GM12878 (cell line): Measurements from ENCODE around the gene FAXC. TPM values are rescaled to one million over a fixed set of nuclear protein-coding genes. Genes with fewer than 3 reads are reported as not detected.

Source experiments
- ATAC-seq: fragments of 200-7000 bp; cut with Tn5 transposase; 3 replicates; pipeline ENCODE4 v1.9.1; 2020; ENCODE audit warnings: mild to moderate bottlenecking, moderate library complexity
- BruUV-seq: library from RNA; stranded (reverse); fragments of 400-500 nt; replicated peaks from 2 replicates; lab custom pipeline; 2021; lab: Mats Ljungman, UMichigan
- CTCF ChIA-PET: fragments of 300-600 bp; sonication (Branson Sonifier 250); formaldehyde crosslinking; extraction: SDS; loops from one replicate; lab custom pipeline; 2021; ENCODE audit warnings: inconsistent platforms; lab: Yijun Ruan, JAX
- POLR2A ChIA-PET: fragments of 350-600 bp; formaldehyde crosslinking; extraction: SDS; loops from one replicate; lab custom pipeline; 2021; ENCODE audit warnings: inconsistent platforms; lab: Charles Lee
- RAD21 ChIA-PET: fragments of 300-600 bp; sonication (Branson Sonifier 250); formaldehyde crosslinking; loops from one replicate; lab custom pipeline; 2023; ENCODE audit warnings: antibody characterized with exemption; ENCODE audit not compliant: unreplicated experiment; lab: Charles Lee
- SMC1A ChIA-PET: fragments of 300-600 bp; sonication (Branson Sonifier 250); formaldehyde crosslinking; loops from one replicate; lab custom pipeline; 2023; ENCODE audit not compliant: unreplicated experiment, uncharacterized antibody; lab: Charles Lee
- DNase-seq: peaks from one replicate; pipeline ENCODE4 v3.0.0-alpha.2; 2011; ENCODE audit warnings: low read depth, low spot score
- FAIRE-seq: peaks from 3 replicates; lab custom pipeline; 2011; peaks lifted over from hg19 to GRCh38; lab: Jason Lieb, UNC
- H2AFZ ChIP-seq: 2 replicates; pipeline ENCODE4 v1.6.0; 2011; ENCODE audit warnings: low read depth, low read length, control low read depth; ENCODE audit not compliant: control insufficient read depth
- H3K27ac ChIP-seq: 2 replicates; pipeline ENCODE4 v1.5.1; 2011; ENCODE audit warnings: control low read depth; ENCODE audit not compliant: control insufficient read depth, insufficient read depth
- H3K27me3 ChIP-seq, 2 experiments: replicated peaks in 1 of 2; 2 replicates each; pipeline versions ENCODE4 v1.6.0 to v1.6.1; 2011; ENCODE audit warnings: low read length in 1 of 2; ENCODE audit not compliant: control insufficient read depth in 2 of 2, insufficient read depth in 2 of 2
- H3K36me3 ChIP-seq, 2 experiments: 2 replicates each; pipeline ENCODE4 v1.5.1; 2011; ENCODE audit warnings: low read length in 1 of 2; ENCODE audit not compliant: control insufficient read depth in 2 of 2, insufficient read depth in 2 of 2
- H3K4me1 ChIP-seq: 2 replicates; pipeline ENCODE4 v1.6.1; 2011; ENCODE audit warnings: mild to moderate bottlenecking, low read length, moderate library complexity, mixed read lengths; ENCODE audit not compliant: control insufficient read depth, insufficient read depth
- H3K4me2 ChIP-seq: 2 replicates; pipeline ENCODE4 v1.6.0; 2011; ENCODE audit warnings: control low read depth; ENCODE audit not compliant: control insufficient read depth, insufficient read depth
- H3K4me3 ChIP-seq: fragments of 200-600 bp; sonication (generic); 2 replicates; pipeline ENCODE4 v1.5.1; 2016
- H3K79me2 ChIP-seq: 2 replicates; pipeline ENCODE4 v1.6.0; 2011; ENCODE audit warnings: low read length; ENCODE audit not compliant: control insufficient read depth, insufficient read depth
- H3K9ac ChIP-seq: 2 replicates; pipeline ENCODE4 v1.8.0; 2011; ENCODE audit warnings: low read length, control low read depth, mixed read lengths; ENCODE audit not compliant: control insufficient read depth, insufficient read depth
- H3K9me3 ChIP-seq: replicated peaks from 3 replicates; pipeline ENCODE4 v1.5.1; 2011; ENCODE audit warnings: mild to moderate bottlenecking, low read length; ENCODE audit not compliant: control insufficient read depth, insufficient read depth
- H4K20me1 ChIP-seq: 2 replicates; pipeline ENCODE4 v1.6.0; 2011; ENCODE audit not compliant: control insufficient read depth, insufficient read depth
- BACH1 ChIP-seq: fragments of 450-650 bp; IDR thresholded peaks from 2 replicates; pipeline ENCODE4 v1.6.1; 2017; ENCODE audit warnings: mild to moderate bottlenecking, borderline replicate concordance
- CBFB ChIP-seq: IDR thresholded peaks from 2 replicates; pipeline ENCODE4 v1.6.1; 2016; ENCODE audit warnings: antibody characterized with exemption, low read depth
- EED ChIP-seq: sonication (generic); IDR thresholded peaks from 2 replicates; pipeline ENCODE4 v1.6.1; 2016; ENCODE audit warnings: antibody characterized with exemption, low read depth
- EP300 ChIP-seq, 2 experiments: fragments of 150-350 bp in 1 of 2; IDR thresholded peaks; 2 replicates each; pipeline ENCODE4 v1.6.1; 2011 to 2012; ENCODE audit warnings: low read depth in 2 of 2, low read length in 2 of 2, borderline replicate concordance in 1 of 2, improper control_type of control experiment in 1 of 2, inconsistent platforms in 1 of 2; ENCODE audit not compliant: control insufficient read depth in 1 of 2
- EZH2 ChIP-seq: IDR thresholded peaks from 2 replicates; pipeline ENCODE4 v1.6.1; 2012; ENCODE audit warnings: low read depth, mild to moderate bottlenecking, control low read depth, inconsistent platforms, low read length, borderline replicate concordance; ENCODE audit not compliant: control insufficient read depth
- GABPA ChIP-seq: IDR thresholded peaks from 2 replicates; pipeline ENCODE4 v1.6.1; 2014; ENCODE audit warnings: antibody characterized with exemption, low read depth, mild to moderate bottlenecking, inconsistent platforms
- HDAC6 ChIP-seq: fragments of 200-600 bp; sonication (generic); IDR thresholded peaks from one replicate; pipeline ENCODE4 v1.8.0; 2017; ENCODE audit warnings: antibody characterized with exemption; ENCODE audit not compliant: unreplicated experiment
- JUND ChIP-seq: IDR thresholded peaks from 2 replicates; pipeline ENCODE4 v1.6.1; 2012; ENCODE audit warnings: low read depth, mild to moderate bottlenecking, low read length, improper control_type of control experiment, moderate library complexity
- NFIC ChIP-seq: IDR thresholded peaks from 2 replicates; pipeline ENCODE4 v1.6.1; 2012; ENCODE audit warnings: low read depth, mild to moderate bottlenecking, inconsistent platforms, low read length, moderate library complexity
- POU2F2 ChIP-seq: IDR thresholded peaks from 3 replicates; pipeline ENCODE4 v1.6.1; 2011; ENCODE audit warnings: low read depth, mild to moderate bottlenecking, low read length, borderline replicate concordance
- SRF ChIP-seq, 2 experiments: IDR thresholded peaks; 2 replicates each; pipeline ENCODE4 v1.6.1; 2011; ENCODE audit warnings: low read depth in 2 of 2, low read length in 2 of 2, mild to moderate bottlenecking in 1 of 2, moderate library complexity in 1 of 2
- YY1 ChIP-seq: IDR thresholded peaks from 2 replicates; pipeline ENCODE4 v1.6.1; 2011; ENCODE audit warnings: low read depth, mild to moderate bottlenecking, low read length
- WGBS: methylation state at CpG from one replicate; pipeline ENCODE4 v1.1.6; 2016; ENCODE audit warnings: low lambda C conversion rate; ENCODE audit not compliant: insufficient replicate concordance, insufficient coverage; ENCODE audit errors: missing lambda C conversion rate; 5-methylcytosine and 5-hydroxymethylcytosine counted together
- in situ Hi-C: fragments of 300-500 bp; cut with MboI; formaldehyde crosslinking; loops from 9 replicates; pipeline ENCODE4 v1.14.3; 2018; ENCODE audit warnings: mixed read lengths
- intact Hi-C: fragments of 100-400 bp; cut with micrococcal nuclease; formaldehyde crosslinking; loops from one replicate; pipeline ENCODE4 v1.14.2; 2022; ENCODE audit not compliant: unreplicated experiment
- polyA plus RNA-seq, 11 experiments: library from polyadenylated mRNA; depleted of rRNA in 4 of 11; unstranded in 6 of 11; stranded (reverse) in 5 of 11; fragments of >200 nt; fragmentation: Nextera tagmentation in 4 of 11; fragmentation: Illumina TruSeq in 1 of 11; extraction: Ambion mirVana in 4 of 11; extraction: Trizol in 1 of 11; gene quantifications; 1 replicate in 1 of 11; 2 replicates in 10 of 11; pipeline versions ENCODE4 v1.2.1 to v1.2.3, GENCODE V29; 2011 to 2016; ENCODE audit warnings: inconsistent platforms in 2 of 11, missing spikeins in 2 of 11, low read depth in 1 of 11
- total RNA-seq, 4 experiments: library from RNA; depleted of rRNA in 3 of 4; stranded (reverse); fragments of >200 nt in 3 of 4; fragmentation: Illumina TruSeq in 1 of 4; extraction: Trizol in 1 of 4; gene quantifications; 2 replicates each; pipeline versions ENCODE4 v1.2.1 to v1.2.3, GENCODE V29; 2013 to 2021
- TF ChIP-seq, protein P1 (sequence below): fragments of 450-650 bp; IDR thresholded peaks from 2 replicates; pipeline ENCODE4 v1.6.1; 2014; ENCODE audit warnings: mild to moderate bottlenecking

The FAXC gene
- total and polyA plus RNA-seq, 10 of the 15 experiments (the other 5 are each of a cell fraction or from before 2014, with no cell fraction given) = not detected

DNA sequence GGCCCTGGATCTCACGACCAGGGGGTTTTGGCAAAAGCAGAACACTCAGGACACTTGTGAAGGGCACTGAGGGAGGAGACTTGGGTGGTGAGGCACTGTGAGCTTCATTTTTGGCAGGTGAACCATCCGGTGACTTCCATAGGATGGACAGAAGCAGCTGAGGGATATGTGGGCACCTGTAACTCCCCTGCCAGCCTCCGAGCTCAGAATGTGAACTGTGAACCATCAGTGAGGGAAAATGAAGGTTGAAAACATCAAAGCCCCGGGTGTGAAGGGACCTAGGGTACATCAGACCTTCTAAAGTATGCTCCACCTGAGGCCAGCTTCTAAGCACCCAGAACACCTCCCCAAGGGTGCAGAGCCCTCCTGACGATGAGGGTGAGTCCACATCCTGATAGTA, 53.2 kb downstream of the FAXC start:
- no peaks in the 10 kb centered on the region for H3K4me1 ChIP-seq
- H4K20me1 ChIP-seq = no peaks in the 10 kb centered on the region
- no peaks in the 10 kb centered on the region for H3K36me3 ChIP-seq
- TF ChIP-seq SRF (IDR thresholded peaks at IDR 0.05; ENCODE audit: low read depth in 2 of 2, low read length in 2 of 2) (no peak), YY1 (no peak), GABPA (no peak), JUND (no peak), CBFB (no peak), NFIC (no peak), EP300 (IDR thresholded peaks at IDR 0.05; ENCODE audit: borderline replicate concordance in 1 of 2, control insufficient read depth in 1 of 2, low read depth in 2 of 2, low read length in 2 of 2) (no peak), HDAC6 (no peak), POU2F2 (no peak), EZH2 (no peak), BACH1 (no peak), EED (no peak)
- TF ChIP-seq, protein P1, sequence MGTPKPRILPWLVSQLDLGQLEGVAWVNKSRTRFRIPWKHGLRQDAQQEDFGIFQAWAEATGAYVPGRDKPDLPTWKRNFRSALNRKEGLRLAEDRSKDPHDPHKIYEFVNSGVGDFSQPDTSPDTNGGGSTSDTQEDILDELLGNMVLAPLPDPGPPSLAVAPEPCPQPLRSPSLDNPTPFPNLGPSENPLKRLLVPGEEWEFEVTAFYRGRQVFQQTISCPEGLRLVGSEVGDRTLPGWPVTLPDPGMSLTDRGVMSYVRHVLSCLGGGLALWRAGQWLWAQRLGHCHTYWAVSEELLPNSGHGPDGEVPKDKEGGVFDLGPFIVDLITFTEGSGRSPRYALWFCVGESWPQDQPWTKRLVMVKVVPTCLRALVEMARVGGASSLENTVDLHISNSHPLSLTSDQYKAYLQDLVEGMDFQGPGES = no peak
- H3K79me2 ChIP-seq = no peaks in the 10 kb centered on the region
- ATAC-seq (no peak), FAIRE-seq (no peak), DNase-seq (no peak)
- intact Hi-C loops (no loop called here), in situ Hi-C loops (no loop called here)
- H3K9ac ChIP-seq = no peak overlapping the region
- H2AFZ ChIP-seq = no peak overlapping the region
- WGBS = 0% methylated on average over 5 of the region's 5 CpGs
- ChIA-PET CTCF (no interaction called here), RAD21 (no interaction called here), SMC1A (no interaction called here), POLR2A (no interaction called here)
- BruUV-seq = no TSS peak
- no peak overlapping the region for H3K4me3 ChIP-seq
- no peak overlapping the region for H3K4me2 ChIP-seq
- H3K27ac ChIP-seq = no peak overlapping the region
- peaks cover 0 to 4% of the 10 kb centered on the region in 2 experiments; a peak in 3 of 4 replicates for H3K27me3 ChIP-seq
- no peaks in the 10 kb centered on the region for H3K9me3 ChIP-seq
